Umbilical cord (tissue), 2 donors: ENCODE results near the gene TRAPPC5. TPM values are rescaled to one million over a fixed set of nuclear protein-coding genes. Genes with fewer than 3 reads are reported as not detected.

ENCODE experiments used
- DNase-seq: peaks from one replicate; pipeline ENCODE4 v3.0.0-alpha.2; 2015; ENCODE audit warnings: low spot score
- total RNA-seq: library from RNA; depleted of rRNA; stranded (reverse); fragments of >200 nt; gene quantifications from one replicate; pipeline ENCODE4 v1.2.3, GENCODE V29; 2014; ENCODE audit warnings: low replicate concordance; ENCODE audit not compliant: insufficient read depth

The TRAPPC5 gene
- total RNA-seq, 1 donor from 2014 or later: 19.3 TPM

- DNase-seq: no peak
Measured at GRCh38 chr19:7676376-7676775, 4.3 kb upstream of the TRAPPC5 start.

DNA sequence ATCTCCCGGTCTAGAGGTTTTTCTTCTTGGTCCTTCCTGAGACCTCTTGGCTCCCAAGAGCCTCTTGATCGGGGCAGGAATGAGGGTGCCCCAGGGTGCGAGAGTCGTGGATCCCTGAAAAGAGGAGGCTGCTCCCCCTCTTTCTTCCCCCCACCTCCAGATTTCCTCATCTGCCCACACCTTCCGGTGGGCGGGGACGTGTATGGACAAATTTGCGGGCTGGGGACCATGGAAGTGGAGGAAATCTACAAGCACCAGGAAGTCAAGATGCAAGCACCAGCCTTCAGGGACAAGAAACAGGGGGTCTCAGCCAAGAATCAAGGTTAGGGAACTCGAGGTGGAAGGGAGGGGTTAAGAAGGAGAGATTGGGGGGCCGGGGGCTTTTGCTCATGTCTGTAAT is 3.8 kb upstream of the TRAPPC5 start, which contains the start of gene MCEMP1:
TSS of gene MCEMP1 (plus strand) at position 237 of the 400 bp plus-strand sequence. CDS start at position 268, 31 bp downstream.
- no peak for DNase-seq

DNA sequence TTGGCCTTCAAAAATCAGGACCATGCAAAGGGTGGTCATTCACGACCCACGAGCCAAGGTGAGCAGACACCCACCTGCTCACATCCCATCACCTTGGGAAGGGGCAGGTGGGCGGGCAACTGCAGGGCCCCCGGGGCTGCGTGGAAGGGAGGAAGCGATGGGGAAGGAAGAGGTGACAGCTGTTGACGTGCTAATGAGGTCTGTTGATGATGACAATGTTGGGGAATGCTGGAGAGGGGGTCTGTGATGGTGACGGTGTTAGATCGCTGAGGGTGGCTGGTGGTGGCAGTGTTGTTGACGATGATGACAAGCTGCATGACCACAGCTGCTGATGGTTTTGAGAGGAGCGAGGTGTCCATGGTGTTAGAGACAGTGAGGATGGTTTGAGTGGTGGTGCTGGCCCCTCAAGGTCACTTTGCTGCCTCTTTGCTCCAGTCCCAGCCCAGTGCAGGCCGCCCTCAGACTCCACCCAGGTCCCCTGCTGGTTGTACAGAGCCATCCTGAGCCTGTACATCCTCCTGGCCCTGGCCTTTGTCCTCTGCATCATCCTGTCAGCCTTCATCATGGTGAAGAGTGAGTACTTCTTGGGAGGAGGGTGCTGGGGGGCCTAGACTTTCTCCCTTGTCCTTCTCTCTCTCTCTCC is 2.8 kb upstream of the TRAPPC5 start:
- DNase-seq: no peak

GRCh38 chr19:7678971-7679751 is 1.5 kb upstream of the TRAPPC5 start:
- no peak for DNase-seq

GRCh38 chr19:7679771-7680605 is 645 bp upstream of the TRAPPC5 start:
- DNase-seq: no peak

- peak; percentile 82 for DNase-seq
Measured at GRCh38 chr19:7681340-7682174, 924 bp downstream of the TRAPPC5 start.

DNA sequence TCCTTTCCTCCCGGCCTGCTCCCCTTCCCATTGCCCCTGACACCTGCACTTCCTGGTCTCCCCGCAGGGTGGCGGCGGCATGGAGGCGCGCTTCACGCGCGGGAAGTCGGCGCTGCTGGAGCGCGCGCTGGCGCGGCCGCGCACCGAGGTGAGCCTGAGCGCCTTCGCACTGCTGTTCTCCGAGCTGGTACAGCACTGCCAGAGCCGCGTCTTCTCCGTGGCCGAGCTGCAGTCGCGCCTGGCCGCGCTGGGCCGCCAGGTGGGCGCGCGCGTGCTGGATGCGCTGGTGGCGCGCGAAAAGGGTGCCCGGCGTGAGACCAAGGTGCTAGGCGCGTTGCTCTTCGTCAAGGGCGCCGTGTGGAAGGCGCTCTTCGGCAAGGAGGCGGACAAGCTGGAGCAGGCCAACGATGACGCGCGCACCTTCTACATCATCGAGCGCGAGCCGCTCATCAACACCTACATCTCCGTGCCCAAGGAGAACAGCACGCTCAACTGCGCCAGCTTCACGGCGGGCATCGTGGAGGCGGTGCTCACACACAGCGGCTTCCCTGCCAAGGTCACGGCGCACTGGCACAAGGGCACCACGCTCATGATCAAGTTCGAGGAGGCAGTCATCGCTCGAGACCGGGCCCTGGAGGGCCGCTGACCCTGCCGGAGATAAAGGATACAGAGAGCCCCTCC is 1.7 kb downstream of the TRAPPC5 start:
- no peak for DNase-seq

DNA sequence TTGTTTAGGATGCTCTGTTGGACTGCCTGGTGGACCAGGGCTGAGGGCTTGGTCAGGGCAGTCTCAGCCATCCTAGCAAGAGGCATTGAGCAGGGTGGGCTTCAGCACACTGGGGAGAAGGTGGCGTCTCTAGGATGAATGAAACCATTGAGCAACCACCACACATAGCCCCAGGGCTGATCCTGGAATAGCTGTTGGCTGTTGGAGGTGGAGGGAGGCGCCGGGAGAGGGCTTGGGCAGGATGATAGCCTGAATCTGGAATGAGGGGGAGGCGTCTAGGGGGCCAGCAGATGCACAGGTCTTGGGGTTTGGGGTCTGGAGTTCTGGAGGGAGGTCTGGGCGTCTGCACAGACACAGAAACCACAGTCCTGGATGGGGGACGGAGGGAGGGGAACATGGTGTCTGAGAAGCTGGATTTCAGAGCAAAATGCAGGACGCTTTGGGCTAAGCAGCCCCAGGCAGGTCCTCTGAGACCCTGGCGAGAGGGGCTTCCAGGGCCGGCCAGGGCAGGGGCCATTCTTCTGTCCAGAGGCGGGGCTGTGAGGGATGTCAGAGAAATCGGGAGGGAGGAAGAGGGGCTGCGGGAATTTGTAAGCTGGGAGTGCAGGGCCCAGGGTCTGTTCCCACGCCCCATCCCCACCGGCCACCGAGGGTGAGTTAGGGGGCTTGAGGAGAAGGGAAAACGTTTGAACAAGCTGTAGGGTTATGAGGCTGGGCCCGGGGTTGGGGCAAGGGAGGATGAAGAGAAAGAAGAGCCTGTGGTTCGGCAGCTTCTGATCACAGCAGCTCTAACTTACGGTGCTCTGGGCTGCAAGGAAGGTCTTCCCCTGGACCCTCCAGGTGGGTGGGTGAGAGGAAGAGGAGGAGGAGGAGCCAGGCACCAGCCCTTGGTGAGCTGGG is 5.2 kb downstream of the TRAPPC5 start:
- no peak for DNase-seq

DNA sequence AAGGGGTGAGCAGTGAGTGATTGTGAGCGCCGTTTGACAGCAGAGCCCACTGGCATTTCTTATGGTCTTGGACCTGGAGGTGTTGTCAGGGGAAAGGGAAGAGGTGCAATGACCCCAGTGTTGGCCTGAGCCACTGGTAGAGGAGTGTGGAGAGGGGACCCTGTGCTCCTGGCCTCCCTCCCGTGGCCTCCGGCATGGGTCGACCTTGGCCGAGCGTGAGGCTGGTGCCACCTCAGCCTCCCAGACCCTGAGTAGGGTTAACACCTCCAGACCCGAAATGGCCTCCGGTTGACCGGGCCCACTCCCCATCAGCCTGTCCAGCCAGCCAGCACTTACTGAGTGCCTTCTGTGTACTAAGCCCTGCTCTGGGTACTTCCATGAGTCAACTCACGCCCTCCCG is 6.5 kb downstream of the TRAPPC5 start:
- no peak for DNase-seq

DNA sequence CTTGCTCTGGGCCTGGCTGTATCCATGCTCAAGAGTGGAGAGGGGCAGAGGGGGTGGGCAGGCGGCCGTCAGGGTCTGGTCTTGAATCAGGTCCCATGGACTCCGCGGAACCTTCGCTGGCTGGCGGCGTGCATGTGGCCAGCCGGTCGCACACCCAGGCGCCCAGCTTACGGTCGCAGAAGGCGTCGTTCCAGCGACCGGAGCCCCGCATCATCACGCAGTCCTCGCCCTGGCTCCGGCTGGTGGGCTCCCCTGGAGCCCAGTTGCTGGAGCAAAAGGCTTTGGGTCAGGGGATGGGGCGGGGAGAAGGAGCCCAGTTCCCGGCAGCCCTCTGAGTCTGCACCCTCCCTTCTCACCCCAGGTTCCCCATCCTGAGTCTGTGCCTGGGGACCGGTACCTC is 8.5 kb downstream of the TRAPPC5 start:
- DNase-seq: no peak

DNA sequence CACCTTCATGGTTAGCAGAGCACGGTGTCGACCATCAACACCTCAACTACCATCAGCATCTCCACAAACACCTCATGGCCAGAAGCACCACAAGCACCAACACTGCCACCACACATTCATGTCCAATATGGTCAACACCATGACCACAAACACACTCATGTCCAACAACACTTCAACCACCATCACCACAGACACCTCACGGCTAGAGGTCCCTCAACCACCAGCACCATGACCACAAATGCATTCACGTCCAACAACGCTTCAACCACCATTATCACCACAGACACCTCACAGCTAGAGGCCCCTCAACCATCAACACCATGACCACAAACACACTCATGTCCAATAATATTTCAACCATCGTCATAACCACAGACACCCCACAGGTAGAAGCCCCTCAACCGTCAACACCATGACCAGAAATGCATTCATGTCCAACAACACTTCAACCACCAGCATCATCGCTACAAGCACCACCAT is 10.2 kb downstream of the TRAPPC5 start:
- DNase-seq: no peak

- no peak for DNase-seq
Measured at GRCh38 chr19:7691497-7691896, 10.9 kb downstream of the TRAPPC5 start.

DNA sequence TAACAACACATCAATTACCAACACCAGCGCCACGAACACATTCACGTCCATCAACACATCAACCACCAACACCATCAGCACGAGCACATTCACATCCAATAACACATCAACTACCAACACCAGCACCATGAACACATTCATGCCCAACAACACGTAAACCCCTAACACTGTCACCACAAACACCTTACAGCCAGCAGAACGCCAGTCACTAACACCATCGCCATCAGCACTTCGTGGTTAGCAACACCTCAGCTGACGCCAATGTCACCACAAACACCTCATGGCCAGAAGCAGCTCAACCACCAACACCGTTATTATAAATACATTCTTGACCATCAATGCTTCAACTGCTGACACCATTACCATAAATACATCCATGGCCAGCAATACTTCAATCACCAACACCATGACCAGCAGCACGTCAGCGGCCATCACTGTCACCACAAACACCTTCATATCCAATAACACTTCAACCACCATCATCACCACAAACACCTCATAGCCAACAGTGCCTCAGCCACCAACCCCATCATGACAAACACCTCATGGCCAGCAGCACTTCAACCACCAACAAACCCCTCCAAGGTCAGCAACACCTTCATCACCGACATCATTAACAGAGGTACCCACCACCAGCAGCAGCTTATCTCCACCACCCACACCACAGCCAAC is 11.9 kb downstream of the TRAPPC5 start:
- no peak for DNase-seq

- DNase-seq: no peak
Measured at GRCh38 chr19:7694499-7694898, 13.9 kb downstream of the TRAPPC5 start.

DNA sequence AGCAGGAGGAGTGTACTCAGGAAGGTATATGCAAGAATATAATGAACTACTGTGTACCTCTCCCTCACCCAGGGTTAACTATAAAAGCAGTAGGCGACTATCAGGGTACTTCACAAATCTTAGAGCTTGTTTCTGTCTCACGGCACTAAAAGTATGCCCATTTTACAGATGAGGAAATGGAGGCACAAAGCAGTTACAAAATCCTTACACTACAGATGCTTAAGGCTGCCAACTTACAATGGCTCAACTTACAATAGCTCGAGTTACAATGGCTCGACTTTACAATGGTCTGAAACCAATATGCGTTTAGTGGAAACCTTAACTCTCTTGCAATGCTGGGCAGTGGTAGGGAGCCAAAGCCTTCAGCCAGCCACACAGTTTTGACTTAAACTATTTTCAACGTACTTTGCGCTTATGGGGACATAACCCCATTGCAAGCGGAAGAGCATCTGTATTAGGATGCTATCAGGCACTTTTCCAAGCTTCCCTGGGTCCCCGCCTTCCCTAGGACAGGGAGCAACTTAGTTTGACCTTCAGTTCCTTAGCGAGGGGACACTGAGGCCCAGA is 17.2 kb downstream of the TRAPPC5 start:
- no peak for DNase-seq

DNA sequence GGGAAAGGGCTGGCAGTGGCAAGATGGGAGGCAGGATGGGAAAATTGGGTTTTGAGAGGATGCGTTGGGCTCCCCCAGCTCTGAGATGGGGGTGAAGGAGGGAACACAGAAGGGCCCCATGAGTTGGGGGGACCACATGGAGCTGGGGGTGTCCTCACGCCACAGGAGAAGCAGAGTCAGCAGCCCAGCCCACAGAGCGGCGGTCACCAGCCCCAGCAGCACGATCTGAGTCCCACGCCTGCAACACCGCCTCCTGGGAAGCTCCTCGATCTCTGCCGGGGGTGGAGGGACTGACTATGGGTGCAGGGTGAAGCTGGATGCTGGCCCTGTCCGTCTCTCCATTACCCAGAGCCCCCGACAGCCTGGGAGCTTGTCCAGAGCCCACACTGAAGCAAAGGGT is 17.9 kb downstream of the TRAPPC5 start:
- no peak for DNase-seq

GRCh38 chr19:7699003-7699402 is 18.4 kb downstream of the TRAPPC5 start:
- DNase-seq: no peak
